Iris pigment epithelial cell (primary cell): ENCODE data around the gene DUOXA2.
A peak's percentile ranks its signal among the peaks of the same experiment; 100 is the strongest.
"Not testable (repeated sequence)": the region's sequence is repeated elsewhere in the genome, so short reads cannot be mapped to it uniquely, and the experiment has no call there.

ENCODE experiments used
- DNase-seq: peaks from one replicate; pipeline ENCODE4 v3.0.0-alpha.2; 2011; ENCODE audit warnings: low read depth

Gene DUOXA2

DNA sequence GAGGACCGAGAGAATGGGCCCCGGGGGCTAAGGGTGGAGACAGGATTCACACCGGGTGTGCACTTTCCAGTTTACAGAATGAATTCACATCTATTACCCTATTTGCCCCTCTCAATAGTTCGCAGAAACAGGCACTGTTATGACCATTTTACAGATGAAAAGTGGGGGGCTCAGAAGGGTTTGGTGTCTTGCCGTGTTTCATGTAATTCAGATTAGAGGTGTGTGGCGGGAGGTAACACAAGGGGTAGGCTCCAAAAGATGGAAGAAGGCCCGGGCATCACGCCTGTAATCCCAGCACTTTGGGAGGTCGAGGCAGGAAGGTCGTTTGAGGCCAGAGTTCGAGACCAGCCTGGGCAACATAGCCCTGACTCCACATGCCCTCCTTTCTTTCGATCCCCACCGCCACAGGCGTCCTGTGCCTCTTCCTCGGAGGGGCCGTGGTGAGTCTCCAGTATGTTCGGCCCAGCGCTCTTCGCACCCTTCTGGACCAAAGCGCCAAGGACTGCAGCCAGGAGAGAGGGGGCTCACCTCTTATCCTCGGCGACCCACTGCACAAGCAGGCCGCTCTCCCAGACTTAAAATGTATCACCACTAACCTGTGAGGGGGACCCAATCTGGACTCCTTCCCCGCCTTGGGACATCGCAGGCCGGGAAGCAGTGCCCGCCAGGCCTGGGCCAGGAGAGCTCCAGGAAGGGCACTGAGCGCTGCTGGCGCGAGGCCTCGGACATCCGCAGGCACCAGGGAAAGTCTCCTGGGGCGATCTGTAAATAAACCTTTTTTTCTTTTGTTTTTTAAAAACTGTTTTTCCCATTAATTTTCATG is 3.4 kb downstream of the DUOXA2 start:
- DNase-seq, result no peak

DNA sequence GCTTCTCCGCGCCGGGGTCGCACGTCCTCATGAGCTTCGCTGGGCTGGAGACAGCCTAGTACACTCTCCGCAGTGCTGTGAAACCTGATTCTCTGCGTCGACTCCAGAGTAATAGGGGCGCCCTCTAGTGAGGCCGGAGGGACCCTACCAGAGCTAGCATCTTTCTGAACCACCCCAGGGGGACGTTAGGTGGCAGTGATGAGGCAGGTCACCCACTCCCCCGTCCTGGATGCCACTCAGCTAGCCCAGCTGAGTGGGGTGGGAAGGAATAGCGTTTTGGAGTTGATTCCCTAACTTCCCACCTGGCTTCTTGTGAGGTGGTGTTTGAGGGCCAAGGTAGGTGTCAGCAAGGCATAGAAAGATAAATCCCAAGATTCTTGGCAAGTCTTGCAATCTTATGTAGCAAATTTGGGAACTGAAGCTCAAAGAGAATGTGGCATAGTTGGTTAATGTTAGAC is 4.0 kb downstream of the DUOXA2 start:
- DNase-seq, result peak; percentile 90

DNA sequence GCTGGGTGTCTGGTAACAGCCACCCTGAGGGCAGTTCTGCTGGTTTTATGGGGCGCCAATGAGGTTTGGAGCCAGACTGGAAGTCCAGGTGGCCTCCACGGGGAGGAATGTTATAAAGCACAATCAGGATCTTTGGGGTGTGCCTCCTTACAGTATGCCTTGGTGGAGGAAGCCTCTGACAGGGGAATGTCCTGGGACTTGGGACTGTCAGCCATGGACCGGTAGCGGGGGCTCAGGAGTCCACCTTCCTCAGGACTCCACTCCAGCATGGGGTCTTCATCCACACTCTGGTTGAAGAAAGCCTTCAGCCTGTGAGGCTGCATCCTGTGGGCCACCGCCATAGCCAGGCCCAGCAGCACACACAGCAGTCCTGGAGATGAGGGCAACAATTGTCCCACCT is 4.9 kb downstream of the DUOXA2 start:
- no peak for DNase-seq

DNA sequence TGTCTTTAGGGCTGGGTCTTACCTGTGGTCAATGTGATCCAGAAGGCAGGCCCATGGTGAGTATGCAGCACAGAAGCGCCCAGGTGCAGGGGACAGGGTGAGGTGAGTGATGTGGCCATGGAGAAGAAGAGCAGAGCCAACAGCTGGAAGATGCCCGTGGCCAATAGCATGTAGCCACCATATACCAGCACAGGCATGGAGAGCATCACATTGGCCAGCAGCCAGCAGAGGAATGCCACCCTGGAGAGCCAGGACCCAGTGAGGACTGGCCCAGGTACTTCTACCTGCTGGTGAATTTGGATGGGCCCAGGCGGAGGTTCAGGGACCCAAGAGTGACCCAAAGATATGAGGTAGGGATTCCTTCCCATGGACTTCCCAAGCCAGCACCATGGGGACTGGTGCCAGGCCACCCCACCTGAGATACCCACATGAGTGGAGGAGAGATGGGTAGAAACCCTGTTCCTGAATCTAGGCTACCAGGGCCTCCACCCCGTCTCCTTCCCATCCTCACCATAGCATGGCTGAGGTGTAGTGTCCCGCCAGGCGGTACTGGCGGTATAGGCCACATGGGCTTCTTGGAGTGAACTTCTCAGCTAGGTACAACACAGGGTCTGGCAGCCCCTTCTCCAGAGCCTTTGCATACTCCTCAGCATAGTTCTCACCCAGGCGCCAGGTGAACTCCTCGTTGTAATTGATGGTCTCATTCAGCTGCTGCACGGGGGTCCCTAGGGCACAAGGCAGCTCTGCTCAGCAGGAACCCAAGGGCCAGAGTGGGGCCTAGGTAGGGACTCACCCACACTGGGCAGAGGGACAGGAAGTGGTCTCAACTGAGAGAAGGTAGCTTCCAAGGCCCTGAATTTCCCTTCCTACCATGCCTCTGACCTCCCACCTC is 6.2 kb downstream of the DUOXA2 start:
- no peak for DNase-seq

DNA sequence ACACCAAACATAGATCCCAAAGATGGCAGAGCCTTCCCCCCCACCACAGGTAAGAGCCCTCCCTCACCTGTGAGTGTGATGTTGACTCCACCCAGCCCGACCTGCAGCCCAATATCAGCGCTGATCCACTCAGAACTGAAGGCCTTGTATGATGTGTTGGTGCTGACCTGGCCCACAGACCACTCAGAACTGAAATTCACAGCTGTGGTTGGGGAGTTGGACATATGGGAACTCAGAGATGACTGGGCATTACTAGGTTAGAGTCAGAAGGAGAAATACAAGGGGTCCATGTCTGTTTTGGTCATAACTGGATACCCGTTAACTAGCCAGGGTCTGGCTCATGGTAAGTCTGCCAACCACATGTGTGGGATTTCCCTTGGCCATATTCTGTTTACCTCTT is 6.9 kb downstream of the DUOXA2 start:
- no peak for DNase-seq

DNA sequence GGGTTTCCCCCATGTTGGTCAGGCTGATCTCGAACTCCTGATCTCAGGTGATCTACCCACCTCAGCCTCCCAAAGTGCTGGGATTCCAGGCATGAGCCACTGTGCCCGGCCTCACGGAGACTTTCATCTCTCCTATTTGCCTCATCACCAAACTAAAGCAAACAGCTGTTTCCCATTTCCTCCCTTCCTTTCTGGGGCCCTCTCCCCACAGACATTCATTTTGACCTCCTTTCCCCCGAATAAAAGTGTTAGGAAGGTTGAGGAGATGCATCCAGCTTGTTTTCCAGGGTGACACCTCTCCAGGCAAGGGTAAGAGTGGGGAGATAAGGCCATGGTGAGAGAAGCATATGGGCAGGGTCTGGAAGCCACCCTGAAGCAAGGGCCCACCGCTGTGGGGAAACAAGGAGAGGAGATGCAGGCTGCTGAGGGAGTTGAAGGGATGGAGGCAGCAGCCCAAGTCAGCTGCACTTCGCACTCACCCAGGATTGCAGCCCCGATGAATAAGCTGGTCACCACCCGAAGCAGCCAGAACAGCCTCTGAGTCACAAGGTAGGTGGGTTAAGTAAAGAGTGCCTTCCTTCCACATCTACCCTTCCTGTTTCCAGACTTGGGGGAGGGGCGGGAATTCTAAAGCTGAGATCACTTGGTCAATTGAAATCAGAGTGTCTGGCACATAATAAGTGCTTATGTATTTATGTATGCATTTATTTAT is 7.7 kb downstream of the DUOXA2 start:
- peak; percentile 89 for DNase-seq

DNA sequence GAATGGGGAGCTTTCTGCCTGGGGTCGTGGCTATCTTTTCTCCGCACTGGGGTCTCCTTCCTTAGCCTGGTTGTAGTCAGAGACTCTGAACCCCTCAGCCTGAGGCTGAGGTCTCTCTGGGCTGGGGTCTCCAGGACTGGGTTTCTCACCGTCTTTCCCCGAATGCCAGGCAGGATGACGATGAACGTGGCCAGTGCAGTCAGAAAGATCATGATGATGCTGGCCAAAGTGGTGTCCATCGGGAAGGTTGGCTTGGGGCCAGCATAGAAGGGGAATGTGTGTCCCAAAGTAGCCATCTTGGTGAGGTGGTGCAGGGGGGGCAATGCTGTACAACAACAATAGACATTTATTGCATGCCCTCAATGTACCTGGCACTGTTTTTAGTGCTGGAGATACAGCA is 8.6 kb downstream of the DUOXA2 start:
- no peak for DNase-seq

DNA sequence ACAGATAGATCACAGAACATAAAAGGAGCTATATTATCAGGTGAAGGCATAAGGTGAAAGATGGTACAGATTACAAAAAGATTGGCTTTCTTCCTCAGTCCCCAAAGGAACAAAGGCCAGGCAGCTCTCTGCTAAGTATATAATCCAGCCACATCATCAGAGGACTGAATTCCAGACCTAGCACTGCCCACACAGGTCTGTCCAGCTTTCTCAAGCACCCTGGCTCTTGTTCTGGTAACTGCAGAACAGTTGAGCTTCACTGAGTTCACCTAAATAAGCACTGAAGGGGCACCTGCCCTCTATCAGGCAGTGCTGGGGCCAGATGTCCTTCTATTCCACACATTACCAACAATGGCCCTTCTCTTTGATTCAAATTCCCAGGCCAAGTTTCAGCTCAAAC is 9.3 kb downstream of the DUOXA2 start:
- DNase-seq, result no peak

DNA sequence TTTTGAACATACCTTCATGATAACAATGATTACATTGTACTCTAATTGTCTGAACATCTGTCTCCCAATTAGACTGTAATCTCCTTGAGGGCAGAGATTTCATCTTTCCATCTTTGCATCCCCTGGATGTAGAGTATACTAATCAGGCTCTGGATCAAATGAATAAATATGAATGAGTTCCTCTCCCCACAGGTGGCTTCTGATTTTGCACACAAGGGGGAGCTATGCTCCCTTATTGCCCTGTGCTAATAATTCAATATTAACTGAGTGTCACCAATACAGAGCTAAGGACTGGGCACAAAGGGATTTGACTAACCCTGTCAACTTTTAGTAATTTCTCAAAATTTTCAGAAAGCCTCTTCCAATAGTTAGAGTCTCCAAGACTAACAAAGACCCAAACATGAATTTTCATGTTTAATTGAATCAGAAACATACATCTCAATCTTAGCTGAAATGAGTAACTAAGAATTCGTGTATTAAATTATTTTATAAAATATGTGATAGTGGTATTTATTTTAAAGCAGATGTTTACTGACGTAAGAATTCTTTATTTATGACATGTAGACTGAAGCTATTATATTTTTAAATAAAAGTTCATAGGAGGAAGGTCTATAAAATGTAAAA is 12.5 kb downstream of the DUOXA2 start:
- DNase-seq, result peak; percentile 31

DNA sequence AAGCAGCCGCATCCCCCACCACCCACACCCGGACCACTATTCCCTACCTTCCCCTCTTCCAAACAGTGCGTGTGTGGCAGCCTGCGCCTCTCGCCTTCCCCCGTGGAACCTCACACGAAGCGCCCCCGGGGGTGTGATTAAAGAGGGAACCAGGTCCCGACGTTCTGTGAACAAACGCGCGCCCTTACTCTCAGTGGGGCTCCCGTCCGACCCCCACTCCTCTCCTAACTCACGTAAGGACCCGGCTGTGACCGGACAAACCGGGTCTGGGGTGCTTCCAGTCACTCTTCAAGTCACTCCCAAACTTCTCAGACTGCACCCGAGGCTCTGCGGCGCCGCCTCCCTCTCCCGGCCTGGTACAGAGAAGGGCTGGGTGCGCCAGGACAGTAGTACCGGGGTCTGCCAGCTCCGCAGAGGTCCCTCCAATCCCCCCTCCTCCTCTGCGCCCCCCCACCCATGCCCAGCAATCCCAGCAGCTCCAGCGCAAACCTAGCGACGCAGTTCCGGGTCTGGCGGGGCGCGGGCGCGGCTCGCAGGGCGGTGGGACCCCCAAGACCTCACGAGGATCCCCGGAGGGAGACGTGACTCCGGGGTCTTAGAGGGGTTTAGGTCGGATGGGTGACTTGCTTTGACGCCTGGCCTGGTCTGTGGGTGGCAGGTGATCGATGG is 15.0 kb downstream of the DUOXA2 start:
- no peak for DNase-seq

DNA sequence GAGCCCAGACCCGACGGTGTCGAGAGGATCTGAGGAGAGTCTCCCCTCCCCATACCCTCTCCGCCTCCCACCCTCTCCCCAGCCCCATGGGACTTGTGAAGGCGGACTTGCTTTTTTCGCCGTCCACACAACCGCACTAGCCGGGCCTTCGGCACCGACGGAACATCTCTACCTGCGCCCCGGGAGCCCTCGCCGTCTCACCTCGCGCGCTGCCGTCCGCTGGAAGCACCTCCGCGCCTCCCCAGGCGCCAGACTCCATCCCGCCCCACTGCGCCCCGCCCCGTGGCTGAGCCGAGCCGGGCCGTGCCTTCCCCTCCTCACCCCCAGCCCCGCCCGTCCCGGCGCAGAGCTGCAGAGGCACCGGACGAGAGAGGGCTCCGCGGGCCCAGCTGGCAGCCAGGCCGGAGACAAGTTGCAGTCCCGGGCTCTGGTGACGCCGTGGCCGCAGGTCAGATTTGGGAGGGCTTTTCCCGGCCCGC is 15.6 kb downstream of the DUOXA2 start, which contains the start of the genes DUOX1 and DUOXA1:
Gene DUOX1 (plus strand): TSS at position 344 of the 479 bp plus-strand sequence. CDS start 1,973 bp downstream, outside the sequence.
Gene DUOXA1 (minus strand): TSS at position 229 of the 479 bp plus-strand sequence. CDS start 6,865 bp downstream, outside the sequence.
- DNase-seq, result no peak

DNA sequence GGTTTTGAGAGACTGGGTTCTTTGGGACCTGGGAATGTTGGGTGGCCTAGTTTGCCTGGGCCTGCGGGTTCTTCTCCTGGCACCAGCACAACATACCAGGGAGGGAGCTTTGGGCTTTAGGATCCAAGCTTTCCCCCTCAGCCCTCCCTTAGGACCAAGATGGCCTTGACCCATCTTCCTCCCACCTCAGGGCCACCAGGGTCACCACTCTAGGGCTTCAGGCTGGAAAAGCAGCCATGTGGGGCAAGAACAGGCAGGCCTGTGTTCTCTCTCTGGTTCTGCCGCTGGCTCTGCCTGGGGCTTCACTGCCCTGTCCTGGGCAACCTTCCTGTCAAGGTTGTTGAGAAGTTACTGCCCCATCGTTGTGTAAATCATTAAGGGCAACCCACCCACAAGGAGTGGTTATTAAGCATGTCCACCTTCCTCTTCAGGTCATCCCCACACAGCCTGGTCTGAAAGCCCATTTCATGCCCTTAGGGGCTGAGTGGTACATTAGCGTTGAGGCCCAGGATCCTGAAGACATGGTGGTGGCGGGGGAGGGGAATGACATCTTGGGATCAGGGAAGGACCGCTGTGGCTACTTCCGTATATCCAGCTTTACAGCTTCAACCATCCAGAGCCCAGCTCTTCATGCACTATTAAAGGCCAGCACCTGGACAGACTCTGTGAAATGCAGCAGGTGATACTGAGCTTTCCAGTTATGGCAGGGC is 16.3 kb downstream of the DUOXA2 start:
- no peak for DNase-seq

DNA sequence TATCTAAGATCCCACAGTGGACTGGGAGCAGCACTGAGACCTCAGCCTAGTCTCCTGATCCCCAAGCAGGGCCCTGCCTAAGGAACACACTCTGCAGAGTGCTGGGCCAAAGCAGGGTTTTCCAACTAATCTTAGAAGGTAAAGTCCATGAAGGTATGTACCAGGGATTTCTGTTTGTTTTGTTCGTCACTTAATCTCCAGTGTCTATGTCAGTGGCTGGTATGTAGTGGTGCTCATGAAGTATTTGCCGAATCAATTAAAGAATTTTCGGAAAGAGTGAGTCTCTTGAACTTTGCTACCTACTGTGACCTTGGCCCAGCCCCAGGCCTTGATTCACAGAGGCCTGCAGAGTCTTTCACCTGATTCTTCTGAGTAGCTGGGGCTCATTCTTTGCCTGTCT is 17.4 kb downstream of the DUOXA2 start:
- DNase-seq, result no peak

DNA sequence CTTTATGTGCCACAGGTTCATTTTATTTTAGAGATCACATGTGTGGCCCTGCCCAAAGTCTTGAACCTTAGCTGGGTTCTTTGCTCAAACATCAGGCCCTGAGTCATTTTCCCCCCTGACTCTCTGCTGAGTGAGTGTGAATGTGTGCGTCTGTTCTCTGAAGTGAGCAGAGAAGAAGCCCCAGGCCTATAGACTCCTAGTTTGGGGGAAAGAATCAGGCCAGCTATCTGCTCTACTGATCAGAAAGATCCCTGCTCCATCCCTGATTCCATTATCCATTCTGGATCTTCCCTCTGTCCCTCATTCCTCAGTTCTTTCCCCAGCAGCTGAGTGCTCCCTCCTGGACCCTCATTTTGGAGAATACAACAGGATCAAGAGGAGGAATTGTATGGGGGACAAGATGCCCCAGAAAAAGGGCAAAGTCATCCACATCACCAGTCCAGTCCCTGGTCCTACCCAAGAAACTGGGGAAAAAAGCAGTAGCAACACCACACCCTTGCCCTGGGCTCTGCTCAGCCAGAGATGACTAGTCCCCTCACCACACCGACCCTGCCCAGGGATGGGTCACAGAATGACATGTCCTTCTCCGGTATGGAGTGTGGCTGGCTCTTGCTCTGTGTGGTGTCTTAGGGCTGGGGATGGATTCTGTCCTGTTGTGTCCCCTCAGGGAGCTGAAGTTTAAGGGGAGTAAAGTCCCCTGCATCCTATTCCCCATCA is 18.9 kb downstream of the DUOXA2 start:
- no peak for DNase-seq

DNA sequence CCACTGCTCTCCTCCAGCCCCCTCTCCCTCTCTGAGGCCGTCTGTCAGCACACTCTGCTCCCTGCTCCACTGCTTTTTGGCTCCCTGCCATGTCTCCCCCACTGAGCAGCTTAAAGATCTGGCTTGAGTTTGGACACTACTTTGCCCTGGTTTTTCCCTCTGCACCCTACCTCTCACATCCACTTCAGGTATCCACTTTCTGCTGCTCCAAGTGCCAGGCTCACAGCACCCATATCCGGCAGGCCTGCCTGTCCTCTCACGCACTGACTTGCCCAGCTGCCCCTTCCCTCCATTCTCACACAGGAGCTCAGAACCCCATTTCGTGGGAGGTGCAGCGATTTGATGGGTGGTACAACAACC is 19.4 kb downstream of the DUOXA2 start:
- DNase-seq, result no peak

DNA sequence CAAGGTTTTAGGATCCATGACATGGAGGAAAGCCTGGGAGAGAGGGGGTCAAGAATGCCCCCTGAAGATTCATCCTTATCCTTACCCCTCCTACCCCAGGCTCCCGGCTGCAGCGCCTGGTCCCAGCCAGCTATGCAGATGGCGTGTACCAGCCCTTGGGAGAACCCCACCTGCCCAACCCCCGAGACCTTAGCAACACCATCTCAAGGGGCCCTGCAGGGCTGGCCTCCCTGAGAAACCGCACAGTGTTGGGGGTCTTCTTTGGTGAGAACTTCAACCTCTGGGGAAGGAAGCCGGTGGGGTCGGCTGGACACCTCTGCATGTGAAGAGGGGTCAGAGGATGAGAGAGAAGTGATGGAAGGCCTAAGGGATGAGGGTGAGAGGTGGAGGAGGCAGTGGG is 19.9 kb downstream of the DUOXA2 start:
- DNase-seq, result no peak

DNA sequence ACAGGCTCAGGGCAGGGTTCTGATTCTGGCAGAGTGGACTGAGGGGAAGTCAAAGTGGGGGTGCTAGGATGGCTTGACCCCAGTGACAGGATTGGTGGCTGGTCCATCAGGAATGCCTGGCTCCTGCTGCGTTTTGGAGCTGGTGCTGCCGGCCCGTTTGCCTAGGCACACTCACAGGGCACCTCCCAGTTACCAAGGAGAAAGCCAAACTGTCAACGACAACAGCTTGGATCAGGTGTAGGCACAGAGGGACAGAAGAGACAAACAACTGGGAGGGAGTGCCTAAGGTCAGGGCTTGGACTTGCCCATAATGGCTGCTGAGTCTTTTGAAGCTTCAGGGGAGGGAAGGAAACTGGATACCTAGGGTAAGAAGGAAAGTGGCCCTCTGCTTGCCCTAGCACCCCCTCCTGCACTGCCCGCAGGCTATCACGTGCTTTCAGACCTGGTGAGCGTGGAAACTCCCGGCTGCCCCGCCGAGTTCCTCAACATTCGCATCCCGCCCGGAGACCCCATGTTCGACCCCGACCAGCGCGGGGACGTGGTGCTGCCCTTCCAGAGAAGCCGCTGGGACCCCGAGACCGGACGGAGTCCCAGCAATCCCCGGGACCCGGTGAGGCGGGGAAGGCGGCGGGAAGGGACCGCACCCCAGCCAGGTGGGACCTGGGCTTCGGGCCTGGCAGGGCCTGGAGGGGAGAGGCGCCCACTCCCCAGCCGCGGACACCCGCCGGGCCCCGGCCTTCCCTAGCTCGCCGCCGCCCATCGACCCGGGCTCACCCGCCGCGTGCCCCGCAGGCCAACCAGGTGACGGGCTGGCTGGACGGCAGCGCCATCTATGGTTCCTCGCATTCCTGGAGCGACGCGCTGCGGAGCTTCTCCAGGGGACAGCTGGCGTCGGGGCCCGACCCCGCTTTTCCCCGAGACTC is 20.8 kb downstream of the DUOXA2 start:
- no peak for DNase-seq

DNA sequence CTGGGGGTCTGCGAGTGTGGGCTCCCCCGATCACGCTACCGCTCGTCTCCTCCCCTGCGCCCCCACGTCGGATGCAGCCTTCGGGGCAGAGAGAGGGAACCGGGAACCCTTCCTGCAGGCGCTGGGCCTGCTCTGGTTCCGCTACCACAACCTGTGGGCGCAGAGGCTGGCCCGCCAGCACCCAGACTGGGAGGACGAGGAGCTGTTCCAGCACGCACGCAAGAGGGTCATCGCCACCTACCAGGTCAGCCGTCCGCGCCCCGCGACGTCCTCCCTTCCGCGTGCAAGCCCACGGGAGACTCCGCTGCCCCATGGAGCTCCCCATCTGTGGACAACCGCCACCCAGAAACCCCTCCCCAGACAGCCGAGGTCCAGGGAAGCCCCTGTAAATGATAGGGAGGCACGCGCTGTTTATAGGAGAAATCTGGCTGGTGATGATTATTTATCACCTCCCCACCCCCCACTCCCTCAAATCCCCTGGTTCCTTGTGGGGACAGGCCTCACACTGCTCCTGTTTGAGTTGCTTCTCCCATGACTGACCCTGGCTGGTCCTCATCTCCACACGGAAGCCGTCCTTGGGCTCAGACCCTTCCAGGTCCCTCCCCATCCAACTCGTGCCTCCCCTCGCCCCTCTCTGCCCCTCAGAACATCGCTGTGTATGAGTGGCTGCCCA is 21.7 kb downstream of the DUOXA2 start:
- not testable (repeated sequence) for DNase-seq
